NT2/D1 (cell line): ENCODE measurements around the gene TMEM258.

Experiments used
- SUZ12 ChIP-seq: IDR thresholded peaks from 2 replicates; pipeline ENCODE4 v1.6.1; 2011; ENCODE audit not compliant: insufficient read length, insufficient read depth; ENCODE audit errors: extremely low read depth
- YY1 ChIP-seq: IDR thresholded peaks from 2 replicates; pipeline ENCODE4 v1.6.1; 2011; ENCODE audit not compliant: insufficient read length, insufficient read depth
- ZNF274 ChIP-seq: IDR thresholded peaks from 2 replicates; pipeline ENCODE4 v1.6.1; 2011; ENCODE audit warnings: mild to moderate bottlenecking, low read depth, low read length

DNA sequence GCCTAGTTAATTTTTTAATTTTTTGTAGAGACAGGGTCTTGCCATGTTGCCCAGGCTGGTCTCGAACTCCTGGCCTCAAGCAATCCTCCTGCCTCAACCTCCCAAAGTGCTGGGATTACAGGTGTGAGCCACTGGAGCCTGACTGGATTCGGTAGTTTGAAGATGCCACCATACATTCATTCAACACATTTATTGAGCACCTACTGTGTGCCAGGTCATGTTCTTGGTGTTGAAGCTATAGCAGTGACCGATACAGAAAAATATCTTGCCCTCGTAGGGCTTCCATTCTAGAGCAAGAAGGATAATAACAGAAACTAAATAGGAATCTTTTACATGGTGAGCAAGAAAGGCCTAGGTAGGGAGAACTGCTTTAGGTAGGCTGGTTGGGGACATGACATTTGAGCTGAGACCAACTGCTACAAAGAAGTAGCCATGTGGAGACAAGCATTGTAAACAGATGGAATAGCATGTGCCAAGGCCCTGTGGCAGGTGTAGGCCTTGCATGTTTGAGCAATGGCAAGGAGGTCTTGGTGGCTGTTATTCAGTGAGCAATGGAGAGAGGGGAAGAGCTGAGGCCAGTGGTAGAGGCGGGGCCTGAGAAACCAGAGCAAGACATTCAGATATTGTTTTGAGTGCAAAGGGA, 41.6 kb downstream of the TMEM258 start:
- TF ChIP-seq ZNF274 (no peak), YY1 (no peak), SUZ12 (no peak)
